Mesenchymal stem cell (in vitro differentiated cells and primary cell): ENCODE results near the gene SLC50A1.

Experiments
- DNase-seq: peaks from one replicate; pipeline ENCODE4 v3.0.0-alpha.2; 2013
- H2AFZ ChIP-seq: one replicate; pipeline ENCODE4 v1.6.1; 2013; ENCODE audit warnings: low read depth, mild to moderate bottlenecking, control low read depth, inconsistent platforms, low read length, moderate library complexity
- H2AK5ac ChIP-seq: 2 replicates; pipeline ENCODE4 v1.6.1; 2013; ENCODE audit warnings: low read length, moderate library complexity, mild to moderate bottlenecking, inconsistent platforms; ENCODE audit not compliant: severe bottlenecking
- H2BK120ac ChIP-seq: one replicate; pipeline ENCODE4 v1.6.1; 2013; ENCODE audit warnings: low read depth, mild to moderate bottlenecking, inconsistent platforms, low read length, moderate library complexity
- H2BK12ac ChIP-seq, 2 experiments: one replicate each; pipeline ENCODE4 v1.6.1; 2013; ENCODE audit warnings: inconsistent platforms in 2 of 2, low read length in 2 of 2, mild to moderate bottlenecking in 2 of 2, moderate library complexity in 2 of 2, control low read depth in 1 of 2
- H2BK15ac ChIP-seq: one replicate; pipeline ENCODE4 v1.6.1; 2013; ENCODE audit warnings: mild to moderate bottlenecking, low read depth, inconsistent platforms; ENCODE audit not compliant: poor library complexity, severe bottlenecking
- H2BK5ac ChIP-seq: 2 replicates; pipeline ENCODE4 v1.6.1; 2013; ENCODE audit warnings: low read depth, mild to moderate bottlenecking, low read length, control low read depth, inconsistent platforms; ENCODE audit not compliant: poor library complexity, severe bottlenecking
- H3K14ac ChIP-seq, 2 experiments: one replicate each; pipeline ENCODE4 v1.6.1; 2013; ENCODE audit warnings: inconsistent platforms in 2 of 2, low read length in 2 of 2, control low read depth in 1 of 2, mild to moderate bottlenecking in 1 of 2, moderate library complexity in 1 of 2
- H3K18ac ChIP-seq, 2 experiments: one replicate each; pipeline ENCODE4 v1.6.1; 2013; ENCODE audit warnings: inconsistent platforms in 2 of 2, low read length in 2 of 2, control low read depth in 1 of 2, low read depth in 1 of 2, mild to moderate bottlenecking in 1 of 2
- H3K23ac ChIP-seq, 2 experiments: one replicate each; pipeline ENCODE4 v1.6.1; 2013; ENCODE audit warnings: inconsistent platforms in 2 of 2, low read length in 2 of 2, mild to moderate bottlenecking in 2 of 2, moderate library complexity in 2 of 2, control low read depth in 1 of 2
- H3K27ac ChIP-seq: 2 replicates; pipeline ENCODE4 v1.5.1; 2013; ENCODE audit warnings: mild to moderate bottlenecking, moderate library complexity, low read length, control low read depth, inconsistent platforms; ENCODE audit not compliant: poor library complexity, severe bottlenecking
- H3K27me3 ChIP-seq, 2 experiments: 2 replicates each; pipeline versions ENCODE4 v1.6.1 to v1.7.0; 2013; ENCODE audit warnings: low read length in 2 of 2, mild to moderate bottlenecking in 2 of 2, moderate library complexity in 2 of 2, control low read depth in 1 of 2, inconsistent platforms in 1 of 2; ENCODE audit not compliant: control insufficient read depth in 1 of 2, insufficient read depth in 1 of 2
- H3K36me3 ChIP-seq, 2 experiments: 2 replicates each; pipeline versions ENCODE4 v1.6.1 to v1.7.0; 2013; ENCODE audit warnings: low read length in 2 of 2, control low read depth in 1 of 2, inconsistent platforms in 1 of 2, low read depth in 1 of 2, mild to moderate bottlenecking in 1 of 2; ENCODE audit not compliant: insufficient read depth in 2 of 2, control insufficient read depth in 1 of 2
- H3K4ac ChIP-seq, 2 experiments: one replicate each; pipeline ENCODE4 v1.6.1; 2013; ENCODE audit warnings: inconsistent platforms in 2 of 2, low read length in 2 of 2, mild to moderate bottlenecking in 2 of 2, moderate library complexity in 2 of 2, control low read depth in 1 of 2, low read depth in 1 of 2
- H3K4me1 ChIP-seq: 2 replicates; pipeline ENCODE4 v1.6.1; 2013; ENCODE audit warnings: low read depth, low read length, control low read depth; ENCODE audit not compliant: control insufficient read depth, insufficient read depth
- H3K4me2 ChIP-seq: 2 replicates; pipeline ENCODE4 v1.6.1; 2013; ENCODE audit warnings: low read length, mild to moderate bottlenecking, inconsistent platforms; ENCODE audit not compliant: poor library complexity, severe bottlenecking
- H3K4me3 ChIP-seq, 2 experiments: 2 replicates each; pipeline versions ENCODE4 v1.5.1 to v1.7.0; 2013; ENCODE audit warnings: low read length in 2 of 2, mild to moderate bottlenecking in 2 of 2, control low read depth in 1 of 2, low read depth in 1 of 2; ENCODE audit not compliant: insufficient read depth in 1 of 2
- H3K79me1 ChIP-seq: replicated peaks from 2 replicates; pipeline ENCODE4 v1.6.1; 2013; ENCODE audit warnings: mild to moderate bottlenecking, control low read depth, low read length, inconsistent platforms; ENCODE audit not compliant: poor library complexity, severe bottlenecking
- H3K9ac ChIP-seq: 2 replicates; pipeline ENCODE4 v1.7.0; 2013; ENCODE audit warnings: mild to moderate bottlenecking, low read length, moderate library complexity
- H3K9me3 ChIP-seq: 2 replicates; pipeline ENCODE4 v1.7.0; 2013; ENCODE audit warnings: mild to moderate bottlenecking, low read length; ENCODE audit not compliant: control insufficient read depth
- H4K8ac ChIP-seq: one replicate; pipeline ENCODE4 v1.6.1; 2013; ENCODE audit warnings: inconsistent platforms, mild to moderate bottlenecking, low read length, moderate library complexity
- H4K91ac ChIP-seq: one replicate; pipeline ENCODE4 v1.6.1; 2013; ENCODE audit warnings: mild to moderate bottlenecking, low read length, inconsistent platforms
- WGBS: methylation state at CpG from one replicate; pipeline ENCODE4 v1.1.7; 2013; ENCODE audit warnings: mixed read lengths; 5-methylcytosine and 5-hydroxymethylcytosine counted together

The SLC50A1 gene

GRCh38 chr1:155127967-155128754 is 7.5 kb upstream of the SLC50A1 start:
- Histone ChIP-seq H2BK15ac (peak overlapping the region; percentile 44), H3K18ac (peak overlapping the region in 1 of 2 experiments; percentile 28), H3K36me3 (peaks cover 0 to 6% of the 10 kb centered on the region in 2 experiments), H2BK120ac (no peak overlapping the region), H4K91ac (no peak overlapping the region), H3K79me1 (no peaks in the 10 kb centered on the region), H3K9ac (peak overlapping the region; percentile 48), H3K27ac (no peak overlapping the region), H2BK12ac (peak overlapping the region in 1 of 2 experiments; percentile 11), H2AK5ac (no peak overlapping the region), H3K4me1 (peaks cover 51% of the 10 kb centered on the region), H3K14ac (no peak overlapping the region), H2AFZ (peak overlapping the region; percentile 10), H3K4me2 (peak overlapping the region; percentile 79), H4K8ac (no peak overlapping the region), H2BK5ac (no peak overlapping the region), H3K4ac (peak overlapping the region in 1 of 2 experiments; percentile 3), H3K9me3 (no peaks in the 10 kb centered on the region), H3K27me3 (peaks cover 46 to 72% of the 10 kb centered on the region in 2 experiments), H3K4me3 (peak overlapping the region; percentile 47 to 49), H3K23ac (peak overlapping the region in 1 of 2 experiments; percentile 48)
- WGBS = 6% methylated on average over 17 of the region's 17 CpGs
- no peak for DNase-seq

- no peak for DNase-seq
- H3K79me1 ChIP-seq = no peaks in the 10 kb centered on the region
- H2BK5ac ChIP-seq = no peak overlapping the region
- H3K9ac ChIP-seq = no peak overlapping the region
- no peak overlapping the region for H3K4ac ChIP-seq
- H3K9me3 ChIP-seq = no peaks in the 10 kb centered on the region
- no peak overlapping the region for H2BK15ac ChIP-seq
- 32% methylated on average over 10 of the region's 14 CpGs for WGBS
- no peak overlapping the region for H4K91ac ChIP-seq
- no peak overlapping the region for H4K8ac ChIP-seq
- H3K4me3 ChIP-seq = no peak overlapping the region
- H2AK5ac ChIP-seq = no peak overlapping the region
- H3K14ac ChIP-seq = peak overlapping the region in 1 of 2 experiments; percentile 44
- H3K36me3 ChIP-seq = peaks cover 0 to 13% of the 10 kb centered on the region in 2 experiments
- no peak overlapping the region for H2AFZ ChIP-seq
- no peak overlapping the region for H3K23ac ChIP-seq
- no peak overlapping the region for H2BK120ac ChIP-seq
- H3K18ac ChIP-seq = peak overlapping the region in 1 of 2 experiments; percentile 46
- H3K27ac ChIP-seq = no peak overlapping the region
- H3K4me2 ChIP-seq = peak overlapping the region; percentile 79
- peak overlapping the region in 1 of 2 experiments; percentile 29 for H2BK12ac ChIP-seq
- H3K27me3 ChIP-seq = peaks cover 46 to 66% of the 10 kb centered on the region in 2 experiments
- H3K4me1 ChIP-seq = peaks cover 51% of the 10 kb centered on the region
These were observed 6.7 kb upstream of the SLC50A1 start for GRCh38 chr1:155128755-155129473.

- H3K27me3 ChIP-seq = peaks cover 35 to 53% of the 10 kb centered on the region in 2 experiments
- DNase-seq = no peak
- no peak overlapping the region for H3K23ac ChIP-seq
- no peak overlapping the region for H4K8ac ChIP-seq
- no peak overlapping the region for H2BK12ac ChIP-seq
- H2BK120ac ChIP-seq = no peak overlapping the region
- no peak overlapping the region for H2AK5ac ChIP-seq
- no peak overlapping the region for H3K18ac ChIP-seq
- peaks cover 51% of the 10 kb centered on the region for H3K4me1 ChIP-seq
- H3K9ac ChIP-seq = no peak overlapping the region
- no peak overlapping the region for H3K4me2 ChIP-seq
- no peak overlapping the region for H2AFZ ChIP-seq
- H3K4me3 ChIP-seq = no peak overlapping the region
- no peak overlapping the region for H2BK5ac ChIP-seq
- no peak overlapping the region for H3K14ac ChIP-seq
- WGBS = 50% methylated on average over 6 of the region's 6 CpGs
- H3K79me1 ChIP-seq = no peaks in the 10 kb centered on the region
- peaks cover 0 to 16% of the 10 kb centered on the region in 2 experiments for H3K36me3 ChIP-seq
- H3K4ac ChIP-seq = no peak overlapping the region
- no peak overlapping the region for H4K91ac ChIP-seq
- no peak overlapping the region for H3K27ac ChIP-seq
- H2BK15ac ChIP-seq = peak overlapping the region; percentile 38
- H3K9me3 ChIP-seq = no peaks in the 10 kb centered on the region
These were observed 5.2 kb upstream of the SLC50A1 start for GRCh38 chr1:155130272-155131006.
